Prostate gland (tissue), 2 donors: ENCODE results near the gene CMSS1.

Experiments used
- CTCF ChIP-seq, 4 experiments: fragments of 200-600 bp in 2 of 4; fragments of 450-650 bp in 2 of 4; sonication (generic) in 2 of 4; IDR thresholded peaks; 1 replicate in 3 of 4; 2 replicates in 1 of 4; pipeline ENCODE4 v1.5.1; 2016 to 2019; ENCODE audit warnings: antibody characterized with exemption in 4 of 4, mild to moderate bottlenecking in 2 of 4, moderate library complexity in 2 of 4
- POLR2A ChIP-seq: fragments of 450-650 bp; IDR thresholded peaks from one replicate; pipeline ENCODE4 v1.6.1; 2016; ENCODE audit warnings: antibody characterized with exemption, mild to moderate bottlenecking
- POLR2AphosphoS5 ChIP-seq: sonication (generic); formaldehyde crosslinking; IDR thresholded peaks from one replicate; pipeline ENCODE4 v1.6.1; 2017; ENCODE audit warnings: antibody characterized with exemption

GRCh38 chr3:99891610-99892285 lies 74.1 kb downstream of the CMSS1 start:
- TF ChIP-seq CTCF (IDR thresholded peaks at IDR 0.05) (no peak), POLR2AphosphoS5 (no peak), POLR2A (no peak)
